Fibroblast of gingiva (primary cell): ENCODE results near the gene HTT.

ENCODE experiments used
- DNase-seq: peaks from one replicate; pipeline ENCODE4 v3.0.0-alpha.2; 2011; ENCODE audit warnings: low read depth

The HTT gene

GRCh38 chr4:3074078-3074845, at the start of gene HTT, which contains the start of gene HTT-AS:
Gene HTT, plus strand, starts transcription at chr4:3074681. Its CDS starts 145 bp downstream, at chr4:3074826.
Gene HTT-AS, minus strand, starts transcription at chr4:3074538.
- peak; percentile 91 for DNase-seq

GRCh38 chr4:3025881-3026280, 48.6 kb upstream of the HTT start:
- DNase-seq: no peak

- DNase-seq: no peak
These were observed 47.9 kb upstream of the HTT start for GRCh38 chr4:3026540-3026939.

DNA sequence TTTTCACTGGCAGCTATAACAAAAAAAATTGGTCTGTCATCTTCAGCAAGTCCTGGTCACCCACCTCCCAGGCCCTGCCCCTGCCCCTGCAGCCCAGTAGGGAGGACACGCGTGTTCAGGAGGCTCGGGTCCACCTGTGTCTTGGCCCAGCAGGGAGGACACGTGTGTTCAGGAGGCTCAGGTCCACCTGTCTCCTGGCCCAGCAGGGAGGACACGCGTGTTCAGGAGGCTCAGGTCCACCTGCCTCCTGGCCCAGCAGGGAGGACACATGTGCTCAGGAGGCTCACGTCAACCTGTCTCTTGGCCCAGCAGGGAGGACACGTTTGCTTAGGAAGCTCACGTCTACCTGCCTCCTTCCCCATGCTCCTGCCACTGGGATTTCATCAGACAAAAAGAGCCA, 45.0 kb upstream of the HTT start:
- DNase-seq: no peak

- no peak for DNase-seq
These were observed 43.7 kb upstream of the HTT start for GRCh38 chr4:3030566-3031356.

DNA sequence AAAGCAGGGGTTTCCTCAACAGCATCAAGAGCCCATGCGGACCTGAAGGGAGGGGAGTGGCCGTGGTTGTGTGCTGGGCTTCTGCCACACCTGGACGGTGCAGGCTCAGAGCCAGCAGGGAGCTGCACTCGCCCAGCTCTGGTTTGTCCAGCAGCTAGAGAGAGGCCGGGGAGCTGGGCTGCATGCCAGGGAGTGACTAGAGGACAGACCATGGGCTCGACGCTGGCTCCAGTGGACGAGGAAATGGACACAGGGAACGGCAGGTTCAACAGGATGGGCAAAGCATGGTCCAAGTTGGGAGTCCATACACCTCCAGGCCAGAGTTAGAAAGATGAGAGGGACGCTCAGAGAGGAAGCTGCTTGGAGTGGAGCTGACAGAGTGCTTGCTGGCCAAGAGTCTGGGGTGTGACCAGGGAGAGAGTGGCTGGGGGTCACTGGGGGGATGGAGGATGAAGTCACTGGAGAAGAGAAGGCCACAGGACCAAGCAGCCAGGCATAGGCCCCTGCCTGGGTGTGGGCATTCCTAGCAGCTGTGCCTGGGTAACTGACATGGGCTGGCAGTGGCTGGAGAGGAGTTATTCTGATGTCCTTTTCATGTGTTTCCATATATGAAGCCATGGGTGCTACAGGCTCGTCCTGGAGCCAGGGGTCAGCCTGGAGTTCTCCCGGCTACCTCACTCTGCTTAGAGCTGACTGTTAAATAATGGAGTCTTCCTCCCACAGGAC, 43.0 kb upstream of the HTT start:
- DNase-seq: no peak

DNA sequence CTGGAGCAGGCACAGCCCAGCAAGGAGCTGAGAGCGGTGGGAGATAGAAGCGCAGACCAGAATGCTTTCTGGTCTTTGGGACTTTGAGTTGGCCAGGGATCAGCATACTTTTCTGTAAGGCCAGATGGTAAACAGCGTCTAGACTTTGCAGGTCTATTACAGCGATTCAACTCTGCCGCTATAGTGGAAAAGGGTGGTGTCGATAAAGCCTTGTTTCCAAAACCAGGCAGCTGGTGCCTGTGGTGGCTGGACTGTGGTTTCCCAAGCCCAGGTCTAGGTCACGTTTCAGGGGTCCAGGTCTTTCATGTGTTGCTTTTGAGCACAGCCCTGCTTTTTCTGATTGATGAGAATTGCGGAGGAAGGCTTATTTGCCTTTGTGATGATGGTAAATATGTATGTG, 40.2 kb upstream of the HTT start:
- no peak for DNase-seq

DNA sequence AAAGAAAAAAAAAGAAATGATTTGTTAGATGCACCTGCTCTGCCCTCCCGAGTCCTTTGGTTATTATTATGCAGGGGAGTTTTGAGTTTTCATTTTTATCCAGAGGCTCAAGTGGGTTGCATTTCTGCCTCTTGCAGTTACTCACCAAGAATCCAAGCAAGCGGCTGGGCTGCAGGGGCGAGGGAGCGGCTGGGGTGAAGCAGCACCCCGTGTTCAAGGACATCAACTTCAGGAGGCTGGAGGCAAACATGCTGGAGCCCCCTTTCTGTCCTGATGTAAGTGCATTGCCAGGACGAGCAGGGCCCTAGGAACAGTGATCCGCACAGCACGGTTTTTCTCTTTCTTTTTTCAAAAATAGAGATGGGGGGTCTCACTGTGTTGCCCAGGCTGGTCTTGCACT, 39.2 kb upstream of the HTT start:
- DNase-seq: no peak

DNA sequence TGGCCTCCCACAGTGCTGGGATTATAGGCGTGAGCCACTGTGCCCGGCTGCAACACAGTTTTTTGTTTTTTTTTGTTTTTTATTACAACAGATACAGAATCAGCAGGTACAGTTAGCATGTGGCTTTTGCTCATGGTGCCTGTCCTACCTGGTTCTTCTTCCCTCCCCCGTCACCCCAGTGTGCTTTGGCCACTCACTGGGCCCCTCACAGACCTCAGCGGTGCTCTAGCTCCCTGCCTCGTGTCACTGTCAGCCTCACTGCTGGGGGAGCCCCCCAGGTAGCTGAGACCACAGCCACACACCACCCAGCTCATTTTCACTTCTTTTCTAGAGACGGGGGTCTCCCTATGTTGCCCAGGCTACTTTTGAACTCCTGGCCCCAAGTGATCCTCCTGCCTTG, 38.8 kb upstream of the HTT start:
- DNase-seq: no peak

DNA sequence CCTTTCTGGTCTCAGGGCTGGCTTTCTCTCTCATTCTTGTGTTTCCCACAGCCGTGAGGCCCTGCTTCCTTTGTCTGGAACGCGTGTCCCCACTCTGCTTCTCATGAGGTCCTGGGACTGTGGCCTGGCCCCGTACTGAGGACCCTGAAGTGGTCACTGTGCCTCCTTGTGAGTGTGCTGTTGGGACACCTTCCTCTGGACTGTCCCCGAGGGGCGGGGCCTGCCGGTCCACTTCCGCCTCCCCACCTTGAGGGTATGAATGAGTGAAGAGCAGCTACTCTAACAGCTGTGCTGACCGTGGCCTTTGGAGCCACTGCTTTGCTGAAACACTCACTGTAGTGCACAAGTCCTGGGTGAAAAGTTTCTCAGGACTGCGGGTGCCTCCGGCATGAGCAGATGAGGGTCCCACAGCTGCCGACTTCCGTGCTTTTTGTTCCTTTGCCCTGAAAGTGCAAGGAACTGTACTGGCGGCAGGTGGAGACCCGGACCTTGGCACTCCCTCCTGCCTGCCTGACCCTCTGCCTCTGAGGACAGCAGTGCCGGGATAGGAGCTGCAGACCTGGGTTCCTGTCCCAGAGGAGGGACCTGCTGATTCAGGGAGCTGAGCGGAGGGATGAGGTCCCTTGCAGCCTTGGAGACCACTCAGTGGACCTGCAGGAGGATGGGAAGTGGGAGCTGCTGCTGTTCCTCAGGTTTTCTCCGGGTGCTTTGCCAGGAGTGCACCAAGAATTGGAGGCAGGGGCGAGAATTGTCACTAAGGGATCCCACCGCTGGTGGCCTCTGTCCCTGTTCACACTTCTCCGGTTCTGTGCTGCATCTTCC, 38.1 kb upstream of the HTT start:
- DNase-seq: no peak

DNA sequence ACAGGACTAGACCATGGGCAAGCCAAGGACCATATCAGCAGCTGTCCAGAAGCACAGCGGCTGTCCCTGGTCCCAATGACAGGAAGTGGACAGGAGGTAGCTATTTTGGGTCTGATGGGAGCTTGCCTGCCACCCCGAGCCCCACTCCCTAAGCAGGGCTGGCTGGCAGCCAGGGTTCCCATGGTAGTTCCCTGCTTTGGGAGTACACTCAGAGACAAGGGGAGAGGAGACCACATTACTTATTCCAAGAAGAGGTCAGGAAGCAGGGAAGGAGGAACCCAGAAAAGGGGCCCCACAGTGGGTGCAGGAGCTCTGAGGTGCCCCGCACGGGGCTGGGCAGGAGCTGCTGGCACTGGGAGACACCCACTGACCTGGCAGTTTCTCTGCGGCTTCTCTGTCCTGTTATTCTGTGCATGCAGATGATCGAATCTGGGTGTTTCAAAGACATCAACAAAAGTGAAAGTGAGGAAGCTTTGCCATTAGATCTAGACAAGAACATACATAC, 36.5 kb upstream of the HTT start:
- no peak for DNase-seq

- no peak for DNase-seq
These were observed 34.6 kb upstream of the HTT start for GRCh38 chr4:3039706-3040366.

- DNase-seq: no peak
These were observed 33.9 kb upstream of the HTT start for GRCh38 chr4:3040452-3041191.

DNA sequence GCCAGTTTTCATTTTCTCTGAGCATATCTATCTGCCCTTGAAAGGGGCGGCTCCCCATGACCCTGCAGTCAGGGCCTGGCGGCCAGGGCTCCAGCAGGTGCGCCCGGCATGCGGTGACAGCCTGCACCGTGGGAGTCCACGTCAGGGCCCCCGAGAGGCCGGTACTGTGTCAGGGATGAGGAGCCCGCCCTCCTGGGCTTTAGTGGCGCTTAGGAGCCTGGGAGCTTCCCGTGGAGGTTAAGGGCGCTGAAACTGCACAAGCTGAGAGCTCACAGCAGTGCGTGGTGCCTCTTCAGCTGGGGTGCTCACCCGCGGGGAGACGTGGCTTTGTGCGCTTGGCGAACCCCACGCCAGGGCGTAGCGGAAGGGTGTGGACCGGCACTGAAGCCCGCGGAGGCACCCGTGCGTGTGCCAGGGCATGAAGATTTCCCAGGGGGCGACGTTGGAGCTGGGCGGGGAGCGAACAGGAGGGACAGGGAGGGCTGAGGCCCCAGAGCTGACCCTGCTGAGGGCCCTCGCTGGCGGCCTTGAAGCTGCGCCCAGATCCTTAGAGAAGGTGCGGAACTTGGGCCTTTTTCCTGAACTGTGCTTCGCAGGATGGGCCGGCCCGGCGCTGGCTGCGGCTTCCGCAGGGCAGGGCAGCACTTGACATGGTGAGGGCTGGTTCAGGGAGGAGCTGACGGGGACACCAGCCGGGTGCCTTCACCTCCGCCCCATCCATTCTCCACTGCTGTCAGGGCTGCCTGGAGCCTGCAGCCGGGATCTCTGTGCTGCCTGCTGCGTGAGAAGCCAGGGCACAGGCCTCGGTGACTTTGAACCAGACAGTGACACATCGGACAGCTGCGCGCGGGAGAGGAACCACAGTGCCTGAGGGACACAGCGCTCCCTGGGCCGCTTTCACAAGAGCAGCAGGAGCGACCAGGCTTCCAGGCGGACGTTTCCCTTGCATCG, 33.0 kb upstream of the HTT start:
- DNase-seq: peak; percentile 60

- no peak for DNase-seq
These were observed 32.3 kb upstream of the HTT start for GRCh38 chr4:3042226-3042625.

- DNase-seq: no peak
These were observed 31.0 kb upstream of the HTT start for GRCh38 chr4:3043282-3044020.

- no peak for DNase-seq
These were observed 29.3 kb upstream of the HTT start for GRCh38 chr4:3044870-3045819.
